WTC11 (cell line): Measurements from ENCODE around the gene CSNK2A2. TPM values are rescaled to one million over a fixed set of nuclear protein-coding genes. Genes with fewer than 3 reads are reported as not detected.

ENCODE experiments used
- ATAC-seq: fragments of 200-7000 bp; cut with Tn5 transposase; 2 replicates; pipeline ENCODE4 v1.10.0; 2021; ENCODE audit warnings: mild to moderate bottlenecking, moderate library complexity
- CTCF ChIA-PET: fragments of 300-600 bp; sonication (Branson Sonifier 250); formaldehyde crosslinking; loops from one replicate; lab custom pipeline; 2021; ENCODE audit warnings: antibody characterized with exemption; lab: Charles Lee
- POLR2A ChIA-PET: fragments of 350-600 bp; sonication (Branson Sonifier 250); formaldehyde crosslinking; loops from one replicate; lab custom pipeline; 2021; ENCODE audit warnings: antibody characterized with exemption; lab: Charles Lee
- DNase-seq: peaks from one replicate; pipeline ENCODE4 v3.0.0; 2021; ENCODE audit warnings: low spot score
- H3K27ac Mint-ChIP-seq: 2 replicates; pipeline ENCODE4 v1.8.0; 2021; ENCODE audit warnings: mixed read lengths
- H3K27me3 Mint-ChIP-seq: 2 replicates; pipeline ENCODE4 v1.8.0; 2021; ENCODE audit warnings: low read depth, mild to moderate bottlenecking, moderate library complexity, mixed read lengths
- H3K36me3 Mint-ChIP-seq: 2 replicates; pipeline ENCODE4 v1.8.0; 2021; ENCODE audit warnings: mixed read lengths
- H3K4me1 Mint-ChIP-seq: 2 replicates; pipeline ENCODE4 v1.8.0; 2022; ENCODE audit warnings: mixed read lengths
- H3K4me3 Mint-ChIP-seq: 2 replicates; pipeline ENCODE4 v1.8.0; 2021; ENCODE audit warnings: mild to moderate bottlenecking, moderate library complexity, mixed read lengths
- H3K9me3 Mint-ChIP-seq: 2 replicates; pipeline ENCODE4 v1.8.0; 2021; ENCODE audit warnings: mixed read lengths
- NR2C2 ChIP-seq: sonication (generic); formaldehyde crosslinking; IDR thresholded peaks from 2 replicates; pipeline ENCODE4 v1.8.0; 2022; ENCODE audit warnings: mild to moderate bottlenecking, missing genetic modification reagents
- RORB ChIP-seq: fragments of 250-450 bp; sonication (Bioruptor Pico); IDR thresholded peaks from 2 replicates; pipeline ENCODE4 v1.9.0; 2021; ENCODE audit warnings: mild to moderate bottlenecking
- SOX15 ChIP-seq: fragments of 250-450 bp; sonication (Bioruptor Pico); IDR thresholded peaks from 2 replicates; pipeline ENCODE4 v1.9.0; 2021; ENCODE audit warnings: mild to moderate bottlenecking
- ZNF219 ChIP-seq: sonication (generic); formaldehyde crosslinking; IDR thresholded peaks from 2 replicates; pipeline ENCODE4 v1.8.0; 2023; ENCODE audit warnings: missing genetic modification reagents, mild to moderate bottlenecking, borderline replicate concordance
- ZNF232 ChIP-seq: sonication (generic); formaldehyde crosslinking; IDR thresholded peaks from 2 replicates; pipeline ENCODE4 v1.8.0; 2022; ENCODE audit warnings: mild to moderate bottlenecking, missing genetic modification reagents
- ZNF263 ChIP-seq: sonication (generic); formaldehyde crosslinking; IDR thresholded peaks from 2 replicates; pipeline ENCODE4 v1.8.1; 2022; ENCODE audit warnings: low read depth, mild to moderate bottlenecking, moderate library complexity, missing genetic modification reagents
- ZNF396 ChIP-seq: fragments of 250-450 bp; sonication (Bioruptor Pico); IDR thresholded peaks from 2 replicates; pipeline ENCODE4 v1.8.0; 2021; ENCODE audit warnings: mild to moderate bottlenecking, moderate library complexity, borderline replicate concordance
- ZNF671 ChIP-seq: fragments of 250-450 bp; sonication (Bioruptor Pico); IDR thresholded peaks from 2 replicates; pipeline ENCODE4 v1.8.0; 2021; ENCODE audit warnings: mild to moderate bottlenecking
- total RNA-seq: library from RNA; stranded (reverse); gene quantifications from 3 replicates; pipeline ENCODE4 v1.2.3, GENCODE V29; 2021
- TF ChIP-seq, protein P1 (sequence below): fragments of 200-600 bp; IDR thresholded peaks from 2 replicates; pipeline ENCODE4 v1.8.0; 2022; ENCODE audit warnings: antibody characterized with exemption
- TF ChIP-seq, protein P2 (sequence below): sonication (generic); formaldehyde crosslinking; IDR thresholded peaks from 2 replicates; pipeline ENCODE4 v1.8.1; 2022; ENCODE audit warnings: low read depth, mild to moderate bottlenecking, moderate library complexity, missing genetic modification reagents, borderline replicate concordance
- TF ChIP-seq, protein P3 (sequence below): sonication (generic); formaldehyde crosslinking; IDR thresholded peaks from 2 replicates; pipeline ENCODE4 v1.8.1; 2023; ENCODE audit warnings: mild to moderate bottlenecking, missing genetic modification reagents, moderate library complexity
- TF ChIP-seq, protein P4 (sequence below): fragments of 250-450 bp; sonication (Bioruptor Pico); IDR thresholded peaks from 2 replicates; pipeline ENCODE4 v1.9.0; 2021; ENCODE audit warnings: mild to moderate bottlenecking
- TF ChIP-seq, protein P5 (sequence below): sonication (generic); formaldehyde crosslinking; conservative IDR thresholded peaks from 2 replicates; pipeline ENCODE4 v1.8.1; 2022; ENCODE audit warnings: mild to moderate bottlenecking, missing genetic modification reagents
- TF ChIP-seq, protein P6 (sequence below): sonication (generic); formaldehyde crosslinking; IDR thresholded peaks from 2 replicates; pipeline ENCODE4 v1.8.1; 2023; ENCODE audit warnings: mild to moderate bottlenecking, missing genetic modification reagents, moderate library complexity
- TF ChIP-seq, protein P7 (sequence below): fragments of 250-450 bp; sonication (Bioruptor Pico); IDR thresholded peaks from 2 replicates; pipeline ENCODE4 v1.9.0; 2021; ENCODE audit warnings: mild to moderate bottlenecking, borderline replicate concordance
- TF ChIP-seq, protein P8 (sequence below): sonication (generic); formaldehyde crosslinking; IDR thresholded peaks from 2 replicates; pipeline ENCODE4 v1.8.0; 2023; ENCODE audit warnings: mild to moderate bottlenecking, missing genetic modification reagents

CSNK2A2 gene
- total RNA-seq, 1 experiment from 2014 or later, result 114 TPM

DNA sequence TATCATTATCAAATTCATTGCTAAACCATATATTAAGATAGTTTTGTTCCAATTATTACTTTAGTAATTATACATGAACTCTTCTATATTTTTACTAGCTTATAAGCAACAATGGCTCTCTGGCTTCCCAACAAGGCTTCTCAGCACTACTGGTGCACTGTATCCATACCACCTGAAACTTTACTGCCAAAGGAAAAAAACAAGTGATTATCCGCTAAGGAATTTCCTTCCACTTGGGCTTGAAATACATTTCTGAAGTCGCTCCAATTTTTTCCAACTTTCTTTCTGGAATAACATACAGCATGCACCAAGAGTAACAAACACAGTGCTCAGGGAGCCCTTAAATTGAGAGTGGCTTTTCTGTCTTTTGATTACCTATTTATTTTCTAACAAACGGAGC, 2.1 kb downstream of the CSNK2A2 start:
- ATAC-seq (no peak), DNase-seq (no peak)
- ChIA-PET POLR2A (no interaction called here), CTCF (no interaction called here)
- Mint-ChIP-seq H3K4me3 (peak overlapping the region; percentile 84), H3K36me3 (peaks cover 54% of the 10 kb centered on the region), H3K9me3 (no peaks in the 10 kb centered on the region), H3K27ac (no peak overlapping the region), H3K4me1 (peaks cover 15% of the 10 kb centered on the region), H3K27me3 (peaks cover 20% of the 10 kb centered on the region)
- TF ChIP-seq, protein P1, sequence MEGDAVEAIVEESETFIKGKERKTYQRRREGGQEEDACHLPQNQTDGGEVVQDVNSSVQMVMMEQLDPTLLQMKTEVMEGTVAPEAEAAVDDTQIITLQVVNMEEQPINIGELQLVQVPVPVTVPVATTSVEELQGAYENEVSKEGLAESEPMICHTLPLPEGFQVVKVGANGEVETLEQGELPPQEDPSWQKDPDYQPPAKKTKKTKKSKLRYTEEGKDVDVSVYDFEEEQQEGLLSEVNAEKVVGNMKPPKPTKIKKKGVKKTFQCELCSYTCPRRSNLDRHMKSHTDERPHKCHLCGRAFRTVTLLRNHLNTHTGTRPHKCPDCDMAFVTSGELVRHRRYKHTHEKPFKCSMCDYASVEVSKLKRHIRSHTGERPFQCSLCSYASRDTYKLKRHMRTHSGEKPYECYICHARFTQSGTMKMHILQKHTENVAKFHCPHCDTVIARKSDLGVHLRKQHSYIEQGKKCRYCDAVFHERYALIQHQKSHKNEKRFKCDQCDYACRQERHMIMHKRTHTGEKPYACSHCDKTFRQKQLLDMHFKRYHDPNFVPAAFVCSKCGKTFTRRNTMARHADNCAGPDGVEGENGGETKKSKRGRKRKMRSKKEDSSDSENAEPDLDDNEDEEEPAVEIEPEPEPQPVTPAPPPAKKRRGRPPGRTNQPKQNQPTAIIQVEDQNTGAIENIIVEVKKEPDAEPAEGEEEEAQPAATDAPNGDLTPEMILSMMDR, result no peak
- no peak for TF ChIP-seq RORB (CRISPR knock-in tag)

DNA sequence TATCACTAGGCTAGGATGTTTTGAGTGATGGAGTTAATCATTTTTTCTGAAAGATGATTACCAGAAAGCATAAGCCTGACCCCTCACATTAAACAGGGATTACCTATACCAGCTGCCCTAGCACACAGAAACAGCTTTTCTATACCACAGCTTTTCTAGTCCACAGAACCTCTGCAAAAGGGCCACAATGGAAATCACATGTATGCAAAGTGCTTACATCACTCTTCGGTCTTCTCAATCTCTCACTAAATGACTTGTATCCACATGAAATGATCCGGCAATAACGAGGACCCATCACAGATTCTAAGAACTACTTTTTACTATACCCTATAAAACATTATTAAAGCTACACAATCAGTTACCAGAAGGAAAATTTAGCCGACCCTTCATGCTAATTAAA, 2.6 kb downstream of the CSNK2A2 start:
- peaks cover 15% of the 10 kb centered on the region for H3K4me1 Mint-ChIP-seq
- H3K27ac Mint-ChIP-seq, result no peak overlapping the region
- no peak for ATAC-seq
- H3K36me3 Mint-ChIP-seq, result peaks cover 58% of the 10 kb centered on the region
- POLR2A ChIA-PET, result no interaction called here
- no peak overlapping the region for H3K4me3 Mint-ChIP-seq
- no peaks in the 10 kb centered on the region for H3K9me3 Mint-ChIP-seq
- H3K27me3 Mint-ChIP-seq, result peaks cover 20% of the 10 kb centered on the region
- no peak for DNase-seq
- TF ChIP-seq ZNF263 (no peak), ZNF219 (CRISPR knock-in tag) (no peak), RORB (CRISPR knock-in tag) (no peak), ZNF396 (CRISPR knock-in tag) (no peak), NR2C2 (CRISPR knock-in tag) (no peak), SOX15 (CRISPR knock-in tag) (no peak), ZNF232 (CRISPR knock-in tag) (no peak), ZNF671 (CRISPR knock-in tag) (no peak)
- TF ChIP-seq, protein P2, sequence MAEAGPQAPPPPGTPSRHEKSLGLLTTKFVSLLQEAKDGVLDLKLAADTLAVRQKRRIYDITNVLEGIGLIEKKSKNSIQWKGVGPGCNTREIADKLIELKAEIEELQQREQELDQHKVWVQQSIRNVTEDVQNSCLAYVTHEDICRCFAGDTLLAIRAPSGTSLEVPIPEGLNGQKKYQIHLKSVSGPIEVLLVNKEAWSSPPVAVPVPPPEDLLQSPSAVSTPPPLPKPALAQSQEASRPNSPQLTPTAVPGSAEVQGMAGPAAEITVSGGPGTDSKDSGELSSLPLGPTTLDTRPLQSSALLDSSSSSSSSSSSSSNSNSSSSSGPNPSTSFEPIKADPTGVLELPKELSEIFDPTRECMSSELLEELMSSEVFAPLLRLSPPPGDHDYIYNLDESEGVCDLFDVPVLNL, result no peak
- TF ChIP-seq, protein P1, result no peak
- TF ChIP-seq, protein P3, sequence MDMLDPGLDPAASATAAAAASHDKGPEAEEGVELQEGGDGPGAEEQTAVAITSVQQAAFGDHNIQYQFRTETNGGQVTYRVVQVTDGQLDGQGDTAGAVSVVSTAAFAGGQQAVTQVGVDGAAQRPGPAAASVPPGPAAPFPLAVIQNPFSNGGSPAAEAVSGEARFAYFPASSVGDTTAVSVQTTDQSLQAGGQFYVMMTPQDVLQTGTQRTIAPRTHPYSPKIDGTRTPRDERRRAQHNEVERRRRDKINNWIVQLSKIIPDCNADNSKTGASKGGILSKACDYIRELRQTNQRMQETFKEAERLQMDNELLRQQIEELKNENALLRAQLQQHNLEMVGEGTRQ, result no peak
- TF ChIP-seq, protein P4, sequence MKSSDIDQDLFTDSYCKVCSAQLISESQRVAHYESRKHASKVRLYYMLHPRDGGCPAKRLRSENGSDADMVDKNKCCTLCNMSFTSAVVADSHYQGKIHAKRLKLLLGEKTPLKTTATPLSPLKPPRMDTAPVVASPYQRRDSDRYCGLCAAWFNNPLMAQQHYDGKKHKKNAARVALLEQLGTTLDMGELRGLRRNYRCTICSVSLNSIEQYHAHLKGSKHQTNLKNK (CRISPR knock-in tag), result no peak
- TF ChIP-seq, protein P5, sequence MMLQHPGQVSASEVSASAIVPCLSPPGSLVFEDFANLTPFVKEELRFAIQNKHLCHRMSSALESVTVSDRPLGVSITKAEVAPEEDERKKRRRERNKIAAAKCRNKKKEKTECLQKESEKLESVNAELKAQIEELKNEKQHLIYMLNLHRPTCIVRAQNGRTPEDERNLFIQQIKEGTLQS (CRISPR knock-in tag), result no peak
- TF ChIP-seq, protein P6, sequence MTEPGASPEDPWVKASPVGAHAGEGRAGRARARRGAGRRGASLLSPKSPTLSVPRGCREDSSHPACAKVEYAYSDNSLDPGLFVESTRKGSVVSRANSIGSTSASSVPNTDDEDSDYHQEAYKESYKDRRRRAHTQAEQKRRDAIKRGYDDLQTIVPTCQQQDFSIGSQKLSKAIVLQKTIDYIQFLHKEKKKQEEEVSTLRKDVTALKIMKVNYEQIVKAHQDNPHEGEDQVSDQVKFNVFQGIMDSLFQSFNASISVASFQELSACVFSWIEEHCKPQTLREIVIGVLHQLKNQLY (CRISPR knock-in tag), result no peak
- TF ChIP-seq, protein P7, sequence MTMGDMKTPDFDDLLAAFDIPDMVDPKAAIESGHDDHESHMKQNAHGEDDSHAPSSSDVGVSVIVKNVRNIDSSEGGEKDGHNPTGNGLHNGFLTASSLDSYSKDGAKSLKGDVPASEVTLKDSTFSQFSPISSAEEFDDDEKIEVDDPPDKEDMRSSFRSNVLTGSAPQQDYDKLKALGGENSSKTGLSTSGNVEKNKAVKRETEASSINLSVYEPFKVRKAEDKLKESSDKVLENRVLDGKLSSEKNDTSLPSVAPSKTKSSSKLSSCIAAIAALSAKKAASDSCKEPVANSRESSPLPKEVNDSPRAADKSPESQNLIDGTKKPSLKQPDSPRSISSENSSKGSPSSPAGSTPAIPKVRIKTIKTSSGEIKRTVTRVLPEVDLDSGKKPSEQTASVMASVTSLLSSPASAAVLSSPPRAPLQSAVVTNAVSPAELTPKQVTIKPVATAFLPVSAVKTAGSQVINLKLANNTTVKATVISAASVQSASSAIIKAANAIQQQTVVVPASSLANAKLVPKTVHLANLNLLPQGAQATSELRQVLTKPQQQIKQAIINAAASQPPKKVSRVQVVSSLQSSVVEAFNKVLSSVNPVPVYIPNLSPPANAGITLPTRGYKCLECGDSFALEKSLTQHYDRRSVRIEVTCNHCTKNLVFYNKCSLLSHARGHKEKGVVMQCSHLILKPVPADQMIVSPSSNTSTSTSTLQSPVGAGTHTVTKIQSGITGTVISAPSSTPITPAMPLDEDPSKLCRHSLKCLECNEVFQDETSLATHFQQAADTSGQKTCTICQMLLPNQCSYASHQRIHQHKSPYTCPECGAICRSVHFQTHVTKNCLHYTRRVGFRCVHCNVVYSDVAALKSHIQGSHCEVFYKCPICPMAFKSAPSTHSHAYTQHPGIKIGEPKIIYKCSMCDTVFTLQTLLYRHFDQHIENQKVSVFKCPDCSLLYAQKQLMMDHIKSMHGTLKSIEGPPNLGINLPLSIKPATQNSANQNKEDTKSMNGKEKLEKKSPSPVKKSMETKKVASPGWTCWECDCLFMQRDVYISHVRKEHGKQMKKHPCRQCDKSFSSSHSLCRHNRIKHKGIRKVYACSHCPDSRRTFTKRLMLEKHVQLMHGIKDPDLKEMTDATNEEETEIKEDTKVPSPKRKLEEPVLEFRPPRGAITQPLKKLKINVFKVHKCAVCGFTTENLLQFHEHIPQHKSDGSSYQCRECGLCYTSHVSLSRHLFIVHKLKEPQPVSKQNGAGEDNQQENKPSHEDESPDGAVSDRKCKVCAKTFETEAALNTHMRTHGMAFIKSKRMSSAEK, result no peak
- TF ChIP-seq, protein P8, sequence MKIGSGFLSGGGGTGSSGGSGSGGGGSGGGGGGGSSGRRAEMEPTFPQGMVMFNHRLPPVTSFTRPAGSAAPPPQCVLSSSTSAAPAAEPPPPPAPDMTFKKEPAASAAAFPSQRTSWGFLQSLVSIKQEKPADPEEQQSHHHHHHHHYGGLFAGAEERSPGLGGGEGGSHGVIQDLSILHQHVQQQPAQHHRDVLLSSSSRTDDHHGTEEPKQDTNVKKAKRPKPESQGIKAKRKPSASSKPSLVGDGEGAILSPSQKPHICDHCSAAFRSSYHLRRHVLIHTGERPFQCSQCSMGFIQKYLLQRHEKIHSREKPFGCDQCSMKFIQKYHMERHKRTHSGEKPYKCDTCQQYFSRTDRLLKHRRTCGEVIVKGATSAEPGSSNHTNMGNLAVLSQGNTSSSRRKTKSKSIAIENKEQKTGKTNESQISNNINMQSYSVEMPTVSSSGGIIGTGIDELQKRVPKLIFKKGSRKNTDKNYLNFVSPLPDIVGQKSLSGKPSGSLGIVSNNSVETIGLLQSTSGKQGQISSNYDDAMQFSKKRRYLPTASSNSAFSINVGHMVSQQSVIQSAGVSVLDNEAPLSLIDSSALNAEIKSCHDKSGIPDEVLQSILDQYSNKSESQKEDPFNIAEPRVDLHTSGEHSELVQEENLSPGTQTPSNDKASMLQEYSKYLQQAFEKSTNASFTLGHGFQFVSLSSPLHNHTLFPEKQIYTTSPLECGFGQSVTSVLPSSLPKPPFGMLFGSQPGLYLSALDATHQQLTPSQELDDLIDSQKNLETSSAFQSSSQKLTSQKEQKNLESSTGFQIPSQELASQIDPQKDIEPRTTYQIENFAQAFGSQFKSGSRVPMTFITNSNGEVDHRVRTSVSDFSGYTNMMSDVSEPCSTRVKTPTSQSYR (CRISPR knock-in tag), result no peak
- CTCF ChIA-PET, result no interaction called here
